OCI-LY7 (cell line): ENCODE data around the gene RBM41. TPM values are rescaled to one million over a fixed set of nuclear protein-coding genes. Genes with fewer than 3 reads are reported as not detected.
A peak's percentile ranks its signal among the peaks of the same experiment; 100 is the strongest.

Experiments used
- BruUV-seq: library from RNA; stranded (reverse); fragments of 400-500 nt; replicated peaks from 2 replicates; lab custom pipeline; 2021; lab: Mats Ljungman, UMichigan
- CTCF ChIA-PET: fragments of 300-600 bp; sonication (Branson Sonifier 250); formaldehyde crosslinking; loops from one replicate; lab custom pipeline; 2022; ENCODE audit warnings: antibody characterized with exemption; ENCODE audit not compliant: unreplicated experiment; lab: Charles Lee
- POLR2A ChIA-PET: fragments of 300-600 bp; sonication (Branson Sonifier 250); formaldehyde crosslinking; loops from one replicate; lab custom pipeline; 2022; ENCODE audit warnings: antibody characterized with exemption; lab: Charles Lee
- DNase-seq: peaks from one replicate; pipeline ENCODE4 v3.0.0-alpha.2; 2015; ENCODE audit warnings: low spot score
- H2AFZ ChIP-seq: fragments of 200-600 bp; sonication (generic), shearing (Covaris generic); 2 replicates; pipeline ENCODE4 v1.6.1; 2014; ENCODE audit warnings: mild to moderate bottlenecking, antibody characterized with exemption, low read length, moderate library complexity
- H3K27ac ChIP-seq: fragments of 200-600 bp; sonication (generic); 2 replicates; pipeline ENCODE4 v1.5.1; 2014; ENCODE audit warnings: mixed run types, low read depth, mild to moderate bottlenecking, moderate library complexity, low read length, inconsistent platforms; ENCODE audit not compliant: poor library complexity, severe bottlenecking
- H3K36me3 ChIP-seq: fragments of 200-600 bp; sonication (generic); 2 replicates; pipeline ENCODE4 v1.6.1; 2014; ENCODE audit warnings: mild to moderate bottlenecking, antibody characterized with exemption, low read length, moderate library complexity, mixed read lengths; ENCODE audit not compliant: insufficient read depth
- H3K4me1 ChIP-seq: fragments of 200-600 bp; sonication (generic); 2 replicates; pipeline ENCODE4 v1.5.1; 2014; ENCODE audit warnings: mild to moderate bottlenecking, low read length; ENCODE audit not compliant: insufficient read depth, poor library complexity, severe bottlenecking
- H3K4me2 ChIP-seq: fragments of 200-600 bp; sonication (generic); 2 replicates; pipeline ENCODE4 v1.6.1; 2014; ENCODE audit warnings: mild to moderate bottlenecking, low read length
- H3K4me3 ChIP-seq: fragments of 200-600 bp; sonication (generic); 2 replicates; pipeline ENCODE4 v1.5.1; 2014; ENCODE audit warnings: mild to moderate bottlenecking, low read depth, low read length; ENCODE audit not compliant: poor library complexity, severe bottlenecking
- H3K79me2 ChIP-seq: fragments of 200-600 bp; sonication (generic); 2 replicates; pipeline ENCODE4 v1.6.1; 2016; ENCODE audit warnings: low read depth, mild to moderate bottlenecking, low read length, moderate library complexity, mixed read lengths; ENCODE audit not compliant: insufficient read depth
- H3K9me2 ChIP-seq: fragments of 200-600 bp; sonication (generic); 2 replicates; pipeline ENCODE4 v1.6.1; 2016; ENCODE audit warnings: mild to moderate bottlenecking, low read length, mixed read lengths; ENCODE audit not compliant: insufficient read depth
- H3K9me3 ChIP-seq: fragments of 200-600 bp; sonication (generic); 2 replicates; pipeline ENCODE4 v1.6.1; 2014; ENCODE audit warnings: mild to moderate bottlenecking, mixed run types, low read length, mixed read lengths
- H4K20me1 ChIP-seq: fragments of 200-600 bp; sonication (generic); 2 replicates; pipeline ENCODE4 v1.6.1; 2014; ENCODE audit warnings: mild to moderate bottlenecking, antibody characterized with exemption, low read length, moderate library complexity, mixed read lengths; ENCODE audit not compliant: insufficient read depth
- EZH2phosphoT487 ChIP-seq: fragments of 200-600 bp; sonication (generic); IDR thresholded peaks from 2 replicates; pipeline ENCODE4 v1.6.1; 2018; ENCODE audit warnings: low read depth, borderline replicate concordance, mild to moderate bottlenecking, mixed run types, antibody characterized with exemption, low read length, moderate library complexity, mixed read lengths
- intact Hi-C: fragments of 100-400 bp; cut with micrococcal nuclease; formaldehyde crosslinking; loops from one replicate; pipeline ENCODE4 v1.10.0; 2022; ENCODE audit not compliant: unreplicated experiment
- total RNA-seq, 2 experiments: library from RNA; depleted of rRNA in 1 of 2; stranded (reverse); fragments of >200 nt in 1 of 2; shearing (Covaris generic) in 1 of 2; gene quantifications; 2 replicates each; pipeline ENCODE4 v1.2.3, GENCODE V29; 2014 to 2022
- TF ChIP-seq, protein P1 (sequence below): fragments of 200-600 bp; sonication (generic); conservative IDR thresholded peaks from 2 replicates; pipeline ENCODE4 v1.5.1; 2014; ENCODE audit warnings: mild to moderate bottlenecking, antibody characterized with exemption, low read length, moderate library complexity, mixed read lengths

RBM41 gene
- total RNA-seq, 2 experiments from 2014 or later, result 14.6 to 17.8 TPM

GRCh38 chrX:107119283-107119682 is 661 bp upstream of the RBM41 start:
- peak overlapping the region; percentile 96; the same call in 1 of the 2 replicates for H2AFZ ChIP-seq
- TF ChIP-seq, protein P1, sequence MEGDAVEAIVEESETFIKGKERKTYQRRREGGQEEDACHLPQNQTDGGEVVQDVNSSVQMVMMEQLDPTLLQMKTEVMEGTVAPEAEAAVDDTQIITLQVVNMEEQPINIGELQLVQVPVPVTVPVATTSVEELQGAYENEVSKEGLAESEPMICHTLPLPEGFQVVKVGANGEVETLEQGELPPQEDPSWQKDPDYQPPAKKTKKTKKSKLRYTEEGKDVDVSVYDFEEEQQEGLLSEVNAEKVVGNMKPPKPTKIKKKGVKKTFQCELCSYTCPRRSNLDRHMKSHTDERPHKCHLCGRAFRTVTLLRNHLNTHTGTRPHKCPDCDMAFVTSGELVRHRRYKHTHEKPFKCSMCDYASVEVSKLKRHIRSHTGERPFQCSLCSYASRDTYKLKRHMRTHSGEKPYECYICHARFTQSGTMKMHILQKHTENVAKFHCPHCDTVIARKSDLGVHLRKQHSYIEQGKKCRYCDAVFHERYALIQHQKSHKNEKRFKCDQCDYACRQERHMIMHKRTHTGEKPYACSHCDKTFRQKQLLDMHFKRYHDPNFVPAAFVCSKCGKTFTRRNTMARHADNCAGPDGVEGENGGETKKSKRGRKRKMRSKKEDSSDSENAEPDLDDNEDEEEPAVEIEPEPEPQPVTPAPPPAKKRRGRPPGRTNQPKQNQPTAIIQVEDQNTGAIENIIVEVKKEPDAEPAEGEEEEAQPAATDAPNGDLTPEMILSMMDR, result no peak
- TF ChIP-seq EZH2phosphoT487, result no peak
- no peak overlapping the region for H3K27ac ChIP-seq

GRCh38 chrX:107117993-107118321 is 665 bp downstream of the RBM41 start:
- Histone ChIP-seq H3K27ac (peak overlapping the region; percentile 34), H3K9me2 (no peaks in the 10 kb centered on the region), H3K36me3 (peaks cover 40% of the 10 kb centered on the region), H3K9me3 (no peaks in the 10 kb centered on the region), H3K4me2 (peak overlapping the region; percentile 86), H3K4me1 (peaks cover 9% of the 10 kb centered on the region), H3K79me2 (peaks cover 9% of the 10 kb centered on the region; the same call in 1 of the 2 replicates), H2AFZ (peak overlapping the region; percentile 96; the same call in 1 of the 2 replicates), H4K20me1 (no peaks in the 10 kb centered on the region; the same call in 1 of the 2 replicates), H3K4me3 (peak overlapping the region; percentile 88)
- intact Hi-C loops, result loop anchor here (5.0 to 10.0 kb wide), 2 partner anchors 89 to 113 kb away; partner anchors contain the start of genes DNAAF6, MORC4 and NUP62CL
- ChIA-PET CTCF (no interaction called here), POLR2A (no interaction called here)
- DNase-seq, result peak; percentile 18
- BruUV-seq, result no TSS peak
- TF ChIP-seq, protein P1, result no peak
- TF ChIP-seq EZH2phosphoT487, result no peak

More at GRCh38 chrX:107119283-107119682, 661 bp upstream of the RBM41 start:
- H3K4me3 ChIP-seq, result peak overlapping the region; percentile 88
- peak overlapping the region; percentile 86 for H3K4me2 ChIP-seq
- H3K4me1 ChIP-seq, result peaks cover 9% of the 10 kb centered on the region
- DNase-seq, result no peak
- peaks cover 9% of the 10 kb centered on the region; the same call in 1 of the 2 replicates for H3K79me2 ChIP-seq
- H3K9me2 ChIP-seq, result no peaks in the 10 kb centered on the region
- H4K20me1 ChIP-seq, result no peaks in the 10 kb centered on the region; the same call in 1 of the 2 replicates
- ChIA-PET CTCF (no interaction called here), POLR2A (interaction anchor here (0.8 to 1.2 kb wide), 2 partner anchors 11 to 332 kb away, joined by 3 to 4 read pairs; no protein-coding TSS in a partner anchor)
- H3K36me3 ChIP-seq, result peaks cover 26% of the 10 kb centered on the region
- no TSS peak for BruUV-seq
- no peaks in the 10 kb centered on the region for H3K9me3 ChIP-seq
- intact Hi-C loops, result loop anchor here (5.0 to 10.0 kb wide), 2 partner anchors 88 to 114 kb away; partner anchors contain the start of genes DNAAF6, MORC4 and NUP62CL

DNA sequence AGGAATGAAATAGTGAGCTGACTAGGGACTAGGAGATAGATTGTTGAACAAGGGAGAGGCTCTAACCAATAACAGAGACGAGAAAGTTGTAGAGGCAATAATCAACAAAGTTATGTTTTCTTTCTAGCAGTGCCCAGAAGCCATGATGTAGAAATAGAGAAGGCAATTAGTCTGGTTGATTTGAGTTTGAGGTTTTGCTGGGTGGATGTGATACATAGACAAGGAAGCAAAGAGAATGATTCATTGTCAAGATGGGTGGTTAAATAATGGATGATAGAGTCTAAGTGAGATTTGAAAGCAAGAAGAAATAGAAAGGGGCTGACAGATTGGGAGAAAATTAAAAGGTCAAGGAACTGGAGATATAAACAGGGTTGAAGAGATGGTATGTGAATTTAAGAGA is 11.2 kb downstream of the RBM41 start:
- H4K20me1 ChIP-seq, result no peaks in the 10 kb centered on the region
- no peak overlapping the region for H3K27ac ChIP-seq
- H3K79me2 ChIP-seq, result no peaks in the 10 kb centered on the region
- no peak overlapping the region for H2AFZ ChIP-seq
- H3K9me3 ChIP-seq, result no peaks in the 10 kb centered on the region
- no peak overlapping the region for H3K4me3 ChIP-seq
- no TSS peak for BruUV-seq
- H3K9me2 ChIP-seq, result no peaks in the 10 kb centered on the region
- H3K36me3 ChIP-seq, result peaks cover 30% of the 10 kb centered on the region
- no peak overlapping the region for H3K4me2 ChIP-seq
- no peaks in the 10 kb centered on the region for H3K4me1 ChIP-seq
- TF ChIP-seq, protein P1, result no peak
- no peak for TF ChIP-seq EZH2phosphoT487
- ChIA-PET CTCF (no interaction called here), POLR2A (interaction anchor here (1.1 to 1.9 kb wide), 2 partner anchors 11 kb away, joined by 3 to 4 read pairs; partner anchors contain the start of gene RBM41)
- DNase-seq, result no peak
- intact Hi-C loops, result no loop called here
